Ammon's horn (tissue), 1 donor: ENCODE measurements around the gene SLC4A8.
"Not testable (repeated sequence)": the region's sequence is repeated elsewhere in the genome, so short reads cannot be mapped to it uniquely, and the experiment has no call there.

Source experiments
- DNase-seq: peaks from one replicate; pipeline ENCODE4 v3.0.0-alpha.2; 2016; ENCODE audit warnings: low spot score

The SLC4A8 gene

DNA sequence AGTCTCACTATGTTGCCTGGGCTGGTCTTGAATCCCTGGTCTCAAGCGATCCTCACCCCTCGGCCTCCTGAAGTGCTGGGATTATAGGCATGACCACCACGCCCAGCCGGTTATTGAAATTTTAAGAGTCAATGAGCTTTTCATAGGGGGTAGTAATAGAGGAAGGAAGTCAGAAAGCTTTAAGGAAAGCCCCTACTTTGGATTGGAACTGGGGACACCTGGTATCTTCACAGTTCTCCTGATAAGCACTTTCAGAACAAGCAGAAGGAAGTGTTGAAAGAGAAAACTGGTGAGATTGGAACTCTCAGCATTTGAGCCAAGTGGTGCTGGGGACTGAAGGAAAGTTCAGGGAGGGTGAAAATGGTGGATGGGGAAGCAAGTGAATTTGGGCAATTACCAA, 5.1 kb downstream of the SLC4A8 start:
- DNase-seq, result no peak

GRCh38 chr12:51430196-51430895, 5.7 kb downstream of the SLC4A8 start:
- DNase-seq, result no peak

- DNase-seq, result no peak
These were observed 8.3 kb downstream of the SLC4A8 start for GRCh38 chr12:51432921-51433320.

DNA sequence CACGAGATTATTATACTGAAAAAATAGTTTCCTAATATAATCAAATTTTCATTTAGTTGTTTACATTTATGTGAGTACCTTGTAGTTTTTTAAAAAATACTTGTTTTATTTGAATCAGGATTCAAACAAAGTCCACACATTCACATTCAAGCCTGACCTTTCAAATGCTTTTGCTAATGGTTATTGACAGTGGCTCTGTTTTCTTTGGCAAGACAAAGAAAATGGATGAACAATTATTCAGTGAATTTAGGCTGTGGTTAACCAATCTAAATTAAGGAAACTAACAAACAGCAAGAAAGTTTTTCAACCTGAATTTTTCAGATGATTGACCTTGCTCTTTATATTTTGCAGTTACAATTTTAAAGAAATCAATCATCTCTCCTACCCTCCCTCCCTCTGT, 9.7 kb downstream of the SLC4A8 start:
- no peak for DNase-seq

GRCh38 chr12:51437431-51437830, 12.8 kb downstream of the SLC4A8 start:
- no peak for DNase-seq

DNA sequence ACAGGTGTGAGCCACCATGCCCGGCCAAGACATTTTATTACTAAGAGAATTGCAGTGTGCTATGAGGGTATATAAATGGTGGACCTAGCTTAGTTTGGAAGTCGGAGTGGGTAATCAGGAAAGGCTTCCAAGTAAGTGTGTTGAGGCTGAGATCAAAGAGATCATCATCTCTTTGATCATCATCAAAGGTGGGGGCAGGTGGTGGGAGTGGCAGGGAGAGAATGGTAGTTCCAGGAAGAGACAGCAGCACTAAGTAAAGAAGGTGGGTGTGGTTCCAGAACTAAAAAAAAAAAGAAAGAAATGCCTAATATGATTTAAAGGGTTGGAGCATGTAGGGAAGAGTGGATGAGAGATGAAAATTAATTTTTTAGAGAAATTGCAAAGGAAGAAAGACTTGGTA, 14.7 kb downstream of the SLC4A8 start:
- DNase-seq, result no peak

DNA sequence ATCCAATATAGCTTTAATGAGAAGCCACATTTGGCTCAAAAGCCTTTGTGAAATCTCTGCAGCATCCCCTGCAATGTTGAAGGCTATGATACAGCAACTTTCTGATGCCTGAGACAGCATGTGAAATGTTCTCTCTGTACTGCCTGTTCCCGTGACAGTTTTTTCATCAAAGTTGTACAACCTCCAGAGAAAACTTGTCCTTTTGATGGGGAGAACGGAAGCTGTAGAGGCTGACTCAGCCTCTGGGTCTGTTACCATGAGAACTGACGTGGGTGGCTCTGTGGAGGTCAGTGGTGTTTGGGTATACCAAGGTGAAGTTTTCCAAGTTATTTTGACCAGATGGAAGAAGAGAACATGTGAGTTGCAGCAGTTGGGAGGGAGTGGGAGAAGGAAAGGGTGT, 17.0 kb downstream of the SLC4A8 start:
- DNase-seq, result peak; percentile 56

DNA sequence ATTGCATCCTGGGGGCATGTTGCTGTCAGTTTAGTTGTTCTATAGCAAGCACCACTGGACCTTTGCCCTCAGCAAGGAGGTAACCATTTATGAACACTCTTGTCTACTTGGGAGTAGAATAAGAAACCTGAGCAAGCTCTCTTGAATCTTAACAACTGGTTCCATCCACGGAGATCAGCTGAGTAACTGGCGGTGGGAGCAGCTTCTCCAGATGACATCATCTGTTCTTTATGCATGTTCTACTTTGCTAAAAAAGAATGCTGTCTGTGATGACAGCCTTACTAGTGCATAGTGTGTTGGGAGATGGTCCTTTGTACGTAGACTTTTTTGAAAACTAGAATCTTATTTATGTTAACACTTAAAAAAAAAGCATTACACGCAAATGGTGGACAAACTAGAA, 17.7 kb downstream of the SLC4A8 start:
- DNase-seq, result peak; percentile 50

DNA sequence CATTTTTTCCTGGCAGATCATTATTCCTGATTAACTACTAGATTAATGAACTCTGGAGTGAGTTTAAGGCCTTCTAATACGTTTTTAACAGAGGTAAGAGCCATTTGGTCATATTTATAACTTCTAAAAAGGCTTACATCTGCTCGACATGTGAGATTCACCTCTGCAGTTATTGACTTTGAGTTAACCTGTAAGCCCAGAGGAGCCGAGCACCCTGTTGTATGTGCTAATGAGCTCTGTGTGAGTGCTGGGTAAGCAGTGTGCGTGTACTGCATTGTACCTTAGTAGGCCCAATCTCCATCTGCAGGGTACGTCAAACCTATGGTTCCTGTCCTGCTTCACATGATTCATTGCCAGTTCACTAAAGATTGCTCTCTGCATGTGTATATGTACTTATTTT, 18.9 kb downstream of the SLC4A8 start:
- no peak for DNase-seq

- DNase-seq, result peak; percentile 15
These were observed 24.1 kb downstream of the SLC4A8 start for GRCh38 chr12:51448618-51449256.

- no peak for DNase-seq
These were observed 25.1 kb downstream of the SLC4A8 start for GRCh38 chr12:51449580-51450246.

- DNase-seq, result no peak
These were observed 25.7 kb downstream of the SLC4A8 start for GRCh38 chr12:51450333-51450732.

DNA sequence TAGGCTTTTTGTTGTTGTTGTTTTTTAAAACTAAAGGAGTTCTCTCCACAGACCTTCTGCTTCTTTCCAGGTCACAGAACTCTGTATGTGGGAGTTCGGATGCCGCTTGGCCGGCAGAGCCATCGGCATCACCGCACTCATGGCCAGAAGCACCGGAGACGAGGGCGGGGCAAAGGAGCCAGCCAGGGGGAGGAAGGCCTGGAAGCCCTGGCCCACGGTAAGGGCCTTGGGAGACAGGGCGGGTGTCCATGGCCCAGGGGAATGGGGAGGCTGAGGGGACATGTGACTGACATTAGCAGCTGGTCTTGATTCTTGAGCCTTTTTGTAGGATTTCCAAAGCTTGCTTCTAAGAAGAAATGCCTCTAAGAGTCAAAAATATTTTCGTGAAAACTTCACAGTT, 26.2 kb downstream of the SLC4A8 start:
- no peak for DNase-seq

- DNase-seq, result not testable (repeated sequence)
These were observed 29.4 kb downstream of the SLC4A8 start for GRCh38 chr12:51454016-51454415.

GRCh38 chr12:51455050-51455449, 30.4 kb downstream of the SLC4A8 start:
- not testable (repeated sequence) for DNase-seq

- no peak for DNase-seq
These were observed 34.0 kb downstream of the SLC4A8 start for GRCh38 chr12:51458635-51459034.

DNA sequence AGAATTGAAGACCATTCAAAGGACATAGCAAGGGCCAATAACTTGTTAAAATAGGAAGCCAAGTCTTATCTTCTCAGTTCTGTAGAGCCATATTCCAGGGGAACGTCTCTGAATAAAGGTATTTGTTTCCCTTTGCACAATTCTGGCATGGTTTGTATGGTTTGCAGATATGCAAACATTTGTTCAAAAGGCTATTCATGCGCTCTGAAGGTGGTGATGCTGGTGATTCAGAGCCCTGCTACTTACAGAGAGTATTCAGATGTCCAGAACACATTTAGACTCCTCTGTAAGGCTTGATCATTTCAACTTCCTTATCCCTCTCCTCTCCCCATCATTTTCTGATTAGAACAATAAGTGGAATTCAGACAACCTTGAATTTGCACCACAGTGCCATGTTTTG, 35.9 kb downstream of the SLC4A8 start:
- no peak for DNase-seq

DNA sequence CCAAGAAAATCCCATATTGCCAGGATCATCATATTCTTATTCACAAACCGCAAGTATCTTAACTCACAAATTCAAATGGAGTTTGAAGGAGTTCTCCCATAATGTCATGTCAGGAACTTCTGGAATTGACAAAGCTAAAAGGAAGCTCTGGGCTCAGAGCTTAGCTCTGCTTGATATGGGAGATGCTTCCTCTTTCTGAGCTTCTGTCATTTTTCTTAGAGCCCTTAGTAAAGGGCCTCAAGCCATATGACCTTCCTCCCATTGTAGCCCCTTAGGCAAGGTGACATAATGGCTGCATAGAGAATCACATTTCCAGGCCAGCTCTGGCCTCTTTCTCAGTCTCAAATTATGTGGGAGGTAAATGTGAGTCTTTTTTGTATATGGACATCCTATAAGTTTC, 40.9 kb downstream of the SLC4A8 start:
- DNase-seq, result no peak

- no peak for DNase-seq
These were observed 45.5 kb downstream of the SLC4A8 start for GRCh38 chr12:51470116-51470515.

DNA sequence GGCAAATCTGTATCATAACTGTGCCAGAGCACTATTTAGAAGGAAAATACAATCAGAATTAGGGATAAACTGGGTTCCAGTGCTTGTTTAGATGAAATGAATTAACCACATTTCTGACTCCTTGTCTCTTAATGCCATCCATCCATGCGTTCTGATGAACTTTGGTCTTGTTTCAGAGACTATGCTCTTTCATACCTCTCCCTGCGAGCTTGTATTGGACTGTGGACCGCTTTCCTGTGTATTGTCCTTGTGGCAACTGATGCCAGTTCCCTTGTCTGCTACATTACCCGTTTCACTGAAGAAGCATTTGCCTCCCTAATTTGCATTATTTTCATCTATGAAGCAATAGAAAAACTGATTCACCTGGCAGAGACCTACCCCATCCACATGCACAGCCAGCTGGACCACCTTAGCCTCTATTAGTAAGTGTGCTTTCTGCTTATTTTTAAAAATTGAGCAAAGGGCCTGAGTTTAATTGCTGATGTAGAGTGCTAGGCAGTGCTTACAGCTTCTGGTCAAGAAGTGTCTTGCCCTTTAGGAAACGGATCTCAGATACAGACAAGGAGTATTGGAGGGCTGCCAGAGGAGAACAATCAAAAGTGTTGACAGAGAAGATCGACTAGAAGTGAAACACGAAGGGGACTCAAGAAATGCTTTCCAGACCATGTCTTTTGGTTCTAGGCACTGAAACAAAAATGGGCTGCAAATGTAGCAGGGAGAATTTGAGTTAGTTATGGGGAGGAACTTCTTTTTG, 46.7 kb downstream of the SLC4A8 start:
- DNase-seq, result no peak

- no peak for DNase-seq
These were observed 48.4 kb downstream of the SLC4A8 start for GRCh38 chr12:51472984-51473383.

GRCh38 chr12:51473947-51474346, 49.3 kb downstream of the SLC4A8 start:
- no peak for DNase-seq

- DNase-seq, result no peak
These were observed 50.9 kb downstream of the SLC4A8 start for GRCh38 chr12:51475543-51475942.
